KBM-7 (cell line): ENCODE measurements around the gene ZSCAN2.
A peak's percentile ranks its signal among the peaks of the same experiment; 100 is the strongest.
"Not testable (repeated sequence)": the region's sequence is repeated elsewhere in the genome, so short reads cannot be mapped to it uniquely, and the experiment has no call there.

Source experiments
- DNase-seq: peaks from one replicate; pipeline ENCODE4 v3.0.0-alpha.2; 2015
- in situ Hi-C: fragments of 300-500 bp; cut with MboI; formaldehyde crosslinking; loops from 2 replicates; pipeline ENCODE4 v1.14.3; 2020; ENCODE audit warnings: low sequenced_read_pairs, low pct_unique_long_range_greater_than_20kb, mixed read lengths

Gene ZSCAN2

DNA sequence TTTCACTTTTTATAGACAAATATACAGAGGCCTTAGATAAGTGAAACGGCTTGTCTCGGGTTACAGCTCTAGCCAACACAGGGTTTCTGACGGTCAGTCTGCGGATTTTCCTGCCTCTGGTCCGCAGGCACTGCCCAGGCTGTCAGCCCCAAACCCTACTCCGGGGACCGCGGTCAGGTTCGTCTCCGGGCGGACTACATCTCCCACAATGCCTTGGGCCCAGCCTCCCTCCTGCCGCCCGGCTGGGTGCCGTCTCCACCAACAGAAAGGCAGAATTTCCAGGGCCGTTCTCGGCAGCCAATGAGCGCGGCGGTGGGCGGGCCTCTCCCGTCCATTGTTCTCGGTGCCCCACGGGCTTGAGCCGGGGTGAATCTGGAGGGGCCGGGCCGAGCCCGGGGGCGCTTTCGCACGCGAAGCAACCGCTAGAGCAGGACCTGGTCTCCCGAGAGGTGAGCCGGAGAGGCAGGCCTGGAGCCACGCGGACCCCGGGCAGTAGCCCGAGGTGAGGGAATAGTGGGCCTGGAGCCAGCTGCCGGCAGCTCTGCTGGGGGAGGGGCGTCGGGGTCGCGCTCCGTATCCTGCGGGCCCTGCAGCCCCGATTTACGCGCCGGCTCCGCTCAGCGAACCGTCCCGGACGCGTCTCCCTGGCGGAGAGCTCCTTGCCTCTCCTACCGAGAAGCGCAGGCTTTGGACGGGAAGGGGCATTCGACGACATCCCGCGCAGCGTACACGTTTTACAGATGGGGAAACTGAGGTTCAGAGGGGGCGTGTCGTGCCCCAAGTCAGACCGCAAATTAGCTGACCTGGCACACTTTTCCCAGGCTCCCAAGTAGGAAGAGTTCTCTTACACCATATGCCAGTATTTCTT lies at the start of gene ZSCAN2:
Gene ZSCAN2 (plus strand): TSS at position 323 of the 868 bp plus-strand sequence. CDS start 2,919 bp downstream, outside the sequence.
- in situ Hi-C loops: no loop called here
- peak; percentile 99 for DNase-seq

DNA sequence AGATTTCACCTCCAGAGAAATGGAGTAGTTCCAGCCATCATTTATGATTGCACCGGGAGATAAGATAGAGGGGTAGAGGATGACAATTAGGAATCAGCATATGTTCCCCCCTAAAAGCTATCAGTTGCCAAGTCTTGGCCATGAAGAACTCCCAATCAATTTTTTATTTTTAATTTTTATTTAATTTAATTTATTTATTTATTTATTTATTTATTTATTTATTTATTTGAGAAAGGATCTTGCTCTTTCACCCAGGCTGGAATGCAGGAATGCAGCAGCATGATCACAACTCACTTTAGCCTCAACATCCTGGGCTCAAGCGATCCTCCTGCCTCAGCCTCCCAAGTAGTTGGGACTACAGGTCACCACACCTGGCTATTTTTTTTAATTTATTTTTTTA lies 49.2 kb upstream of the ZSCAN2 start:
- in situ Hi-C loops: not testable (repeated sequence)

DNA sequence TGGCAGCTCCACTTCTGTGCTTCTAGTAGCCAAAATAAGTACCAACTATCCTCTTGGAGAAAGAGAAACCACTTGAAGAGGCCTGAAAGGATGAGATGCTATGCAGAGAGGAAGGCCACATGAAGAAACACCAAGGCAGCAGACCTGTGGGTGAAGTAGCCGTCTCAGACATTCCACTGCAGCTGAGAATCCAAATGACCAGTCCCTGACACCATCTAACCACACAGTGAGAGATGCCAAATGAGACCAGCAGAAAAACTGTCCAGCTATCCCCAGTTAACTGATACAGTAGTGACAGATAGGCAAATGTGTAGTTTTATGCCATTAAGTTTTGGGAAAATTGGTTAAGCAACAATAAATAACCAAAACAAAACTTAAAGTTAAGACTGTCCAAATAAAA lies 47.9 kb upstream of the ZSCAN2 start:
- in situ Hi-C loops: no loop called here
- no peak for DNase-seq

More for the DNA sequence above, 49.2 kb upstream of the ZSCAN2 start:
- not testable (repeated sequence) for DNase-seq

DNA sequence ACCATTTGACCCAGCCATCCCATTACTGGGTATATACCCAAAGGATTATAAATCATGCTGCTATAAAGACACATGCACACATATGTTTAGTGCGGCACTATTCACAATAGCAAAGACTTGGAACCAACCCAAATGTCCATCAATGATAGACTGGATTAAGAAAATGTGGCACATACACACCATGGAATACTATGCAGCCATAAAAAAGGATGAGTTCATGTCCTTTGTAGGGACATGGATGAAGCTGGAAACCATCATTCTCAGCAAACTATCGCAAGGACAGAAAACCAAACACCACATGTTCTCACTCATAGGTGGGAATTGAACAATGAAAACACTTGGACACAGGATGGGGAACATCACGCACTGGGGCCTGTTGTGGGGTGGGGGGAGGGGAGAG lies 44.1 kb upstream of the ZSCAN2 start:
- DNase-seq, in situ Hi-C loops: not testable (repeated sequence)

DNA sequence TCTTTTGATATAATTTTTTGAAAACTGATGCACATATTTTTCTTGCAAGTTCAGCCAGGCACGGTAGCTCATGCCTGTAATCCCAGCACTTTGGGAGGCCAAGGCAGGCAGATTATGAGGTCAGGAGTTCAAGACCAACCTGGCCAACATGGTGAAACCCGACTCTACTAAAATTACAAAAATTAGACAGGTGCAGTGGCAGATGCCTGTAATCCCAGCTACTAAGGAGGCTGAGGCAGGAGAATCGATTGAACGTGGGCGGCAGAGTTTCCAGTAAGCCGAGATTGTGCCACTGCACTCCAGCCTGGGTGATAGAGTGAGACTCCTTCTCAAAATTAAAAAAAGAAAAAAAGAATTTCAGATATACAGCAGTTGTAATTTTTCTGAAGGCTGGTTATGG lies 32.8 kb upstream of the ZSCAN2 start:
- DNase-seq, in situ Hi-C loops: not testable (repeated sequence)

DNA sequence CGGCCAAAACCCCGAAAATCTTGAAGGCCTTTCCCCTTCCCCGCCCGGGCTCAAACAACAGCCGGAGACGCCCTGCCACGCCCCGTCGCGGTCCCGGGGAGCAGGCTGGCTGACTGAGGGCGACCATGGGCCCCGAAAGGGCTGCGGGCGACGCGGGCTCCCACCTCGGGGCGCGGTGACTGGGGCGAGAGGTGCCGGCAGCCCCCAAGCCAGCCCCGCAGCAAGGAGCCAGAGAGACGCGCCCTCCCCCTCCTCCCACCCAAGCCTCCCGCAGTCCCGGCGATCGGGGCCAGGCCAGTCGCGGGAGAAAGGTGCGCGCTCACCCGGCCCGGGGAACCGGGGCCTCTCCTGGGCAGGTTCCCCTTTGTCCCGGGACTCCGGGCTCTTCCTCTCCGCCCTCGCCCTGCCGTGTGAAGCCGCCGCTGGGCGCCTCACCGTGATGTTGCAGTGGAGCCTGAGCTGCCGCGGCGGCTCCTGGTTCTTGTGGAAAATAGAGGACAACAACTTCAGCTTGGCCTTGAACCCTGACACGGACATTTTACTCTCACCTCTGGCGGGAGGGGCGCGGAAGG lies 30.6 kb upstream of the ZSCAN2 start:
- DNase-seq: no peak
- in situ Hi-C loops: no loop called here

DNA sequence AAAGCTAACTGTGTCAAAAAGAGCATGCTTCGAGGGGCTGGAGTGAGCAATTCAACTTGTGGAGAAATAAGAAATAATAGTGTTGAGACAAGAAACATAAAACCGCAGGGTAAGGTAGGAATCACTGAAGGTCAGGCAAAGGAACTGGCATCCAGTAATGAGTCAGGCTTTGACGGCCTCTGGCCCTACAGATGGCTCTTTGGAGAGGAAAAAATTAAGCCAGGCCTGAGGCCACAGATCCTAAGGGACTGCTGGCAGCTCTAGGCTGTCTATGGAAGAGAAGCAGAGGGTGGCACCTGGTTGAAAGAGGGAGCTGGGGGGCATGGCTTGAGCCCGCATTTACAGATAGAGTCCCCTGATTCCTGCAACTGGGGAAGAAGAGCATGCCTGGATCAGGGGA lies 28.6 kb upstream of the ZSCAN2 start:
- in situ Hi-C loops: no loop called here
- no peak for DNase-seq

DNA sequence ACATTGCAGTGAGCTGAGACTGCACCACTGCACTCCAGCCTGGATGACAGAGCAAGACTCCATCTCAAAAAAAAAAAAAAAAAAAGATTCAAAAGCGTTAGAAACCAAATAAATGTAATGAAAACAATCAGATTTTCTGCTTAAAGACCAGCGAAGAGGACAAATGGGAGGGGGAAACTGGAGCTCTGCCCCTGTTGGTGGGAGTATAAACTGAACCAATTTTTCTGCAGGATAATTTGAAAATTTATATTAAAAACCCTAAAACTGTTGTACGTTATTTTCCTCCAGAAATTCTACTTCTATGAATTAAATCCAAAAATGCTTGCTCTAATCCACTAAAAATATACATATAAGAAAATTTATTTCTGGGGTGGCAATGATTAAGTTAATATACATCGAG lies 25.3 kb upstream of the ZSCAN2 start:
- in situ Hi-C loops: no loop called here
- no peak for DNase-seq

DNA sequence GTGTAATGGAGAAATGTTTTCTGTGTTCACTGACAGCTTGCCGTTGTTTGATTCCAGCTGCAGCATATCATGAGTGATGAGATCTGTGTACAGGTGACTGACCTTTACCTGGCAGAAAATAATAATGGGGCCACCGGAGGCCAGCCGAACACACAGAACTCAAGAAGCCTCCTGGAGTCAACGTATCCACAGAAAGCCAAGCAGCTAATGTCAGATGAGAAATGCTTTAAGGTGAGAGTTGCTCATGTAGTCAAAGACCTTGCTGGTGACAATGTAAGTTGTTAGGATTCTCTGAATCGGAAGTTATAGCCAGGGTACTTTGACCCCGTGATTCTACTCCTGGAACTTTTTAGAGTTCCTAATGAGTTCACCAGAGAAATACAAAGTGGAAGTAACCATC lies 22.9 kb upstream of the ZSCAN2 start:
- DNase-seq, in situ Hi-C loops: not testable (repeated sequence)

DNA sequence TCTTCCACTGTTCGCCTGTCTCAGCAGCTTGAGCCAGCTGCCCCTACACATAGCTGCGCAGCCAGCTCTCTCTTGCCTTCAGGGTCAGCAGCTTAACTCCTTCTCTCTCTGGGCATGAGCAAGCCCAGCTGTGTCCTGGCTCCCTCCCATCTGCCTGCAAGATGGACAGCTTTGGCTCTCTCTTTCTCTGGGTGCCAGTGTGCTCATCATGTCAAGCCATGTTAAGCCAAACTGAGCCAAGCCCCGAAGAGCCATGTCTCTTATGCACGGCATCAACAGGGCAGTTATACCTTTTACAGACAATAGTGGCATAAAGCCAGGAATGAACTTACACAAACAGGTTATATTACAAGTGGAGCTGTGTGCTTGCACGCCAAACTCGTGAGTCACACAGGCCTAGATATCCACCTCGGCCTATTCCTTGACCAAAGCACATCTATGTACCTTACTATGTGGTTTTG lies 21.5 kb upstream of the ZSCAN2 start:
- in situ Hi-C loops, DNase-seq: not testable (repeated sequence)

DNA sequence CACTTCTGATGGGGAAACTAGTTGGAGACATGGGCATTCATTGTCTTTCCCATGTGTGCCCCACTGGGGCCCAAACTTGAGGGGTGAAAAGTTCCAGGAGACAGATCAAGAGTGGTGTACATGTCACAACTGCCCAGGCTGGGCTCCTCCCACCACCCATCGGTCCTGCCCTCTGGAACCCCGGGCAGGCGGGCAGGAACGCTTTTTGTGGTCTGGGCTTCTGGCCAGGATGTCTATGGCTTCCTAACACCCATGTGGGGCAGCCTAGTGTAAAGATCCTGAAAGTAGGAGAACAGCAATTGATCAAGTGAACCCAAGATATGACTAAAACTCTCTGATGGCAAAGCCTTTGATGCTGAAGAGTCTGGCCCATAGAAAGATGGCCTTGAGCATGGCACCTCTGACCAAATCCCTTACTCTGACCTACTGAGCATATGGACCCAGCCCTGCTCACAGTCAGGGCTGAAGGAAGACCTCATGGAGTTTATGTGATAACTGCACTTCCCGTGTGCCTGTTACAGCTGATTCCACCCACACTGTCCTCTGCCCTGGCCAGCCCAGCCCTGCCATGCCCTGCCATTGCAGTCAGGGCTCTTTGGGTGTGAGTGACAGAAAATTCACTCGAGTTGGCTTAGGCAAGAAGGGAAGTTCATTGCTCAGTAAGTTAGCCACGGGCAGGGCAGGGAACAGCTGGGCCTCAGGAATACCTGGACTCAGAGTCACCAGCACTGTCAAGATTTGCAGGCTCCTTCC lies 19.0 kb upstream of the ZSCAN2 start:
- in situ Hi-C loops, DNase-seq: not testable (repeated sequence)

DNA sequence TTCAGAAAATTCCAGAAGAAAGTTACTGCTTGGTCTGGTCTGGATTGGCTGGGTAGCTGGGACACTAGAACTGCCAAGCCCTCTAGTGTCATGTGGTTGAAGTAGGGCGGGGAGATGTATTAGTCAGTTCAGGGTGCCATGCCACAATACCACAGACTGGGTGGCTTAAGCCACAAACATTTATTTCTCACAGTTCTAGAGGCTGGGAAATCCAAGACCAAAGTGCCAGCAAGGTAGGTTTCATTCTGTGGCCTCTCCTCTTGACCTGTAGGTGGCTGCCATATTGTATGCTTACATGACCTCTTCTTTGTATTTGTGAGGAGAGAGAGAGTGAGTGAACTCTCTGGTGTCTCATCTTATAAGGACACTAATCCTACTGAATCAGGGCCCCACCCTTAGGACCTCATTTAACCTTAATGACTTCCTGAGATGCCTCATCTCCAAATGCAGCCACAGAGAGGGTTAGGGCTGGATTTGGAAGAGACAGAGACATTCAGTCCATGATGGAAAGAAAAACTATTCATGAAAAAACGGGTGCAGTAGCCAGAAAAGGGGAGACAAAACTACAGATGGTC lies 18.1 kb upstream of the ZSCAN2 start:
- in situ Hi-C loops: no loop called here
- DNase-seq: no peak

DNA sequence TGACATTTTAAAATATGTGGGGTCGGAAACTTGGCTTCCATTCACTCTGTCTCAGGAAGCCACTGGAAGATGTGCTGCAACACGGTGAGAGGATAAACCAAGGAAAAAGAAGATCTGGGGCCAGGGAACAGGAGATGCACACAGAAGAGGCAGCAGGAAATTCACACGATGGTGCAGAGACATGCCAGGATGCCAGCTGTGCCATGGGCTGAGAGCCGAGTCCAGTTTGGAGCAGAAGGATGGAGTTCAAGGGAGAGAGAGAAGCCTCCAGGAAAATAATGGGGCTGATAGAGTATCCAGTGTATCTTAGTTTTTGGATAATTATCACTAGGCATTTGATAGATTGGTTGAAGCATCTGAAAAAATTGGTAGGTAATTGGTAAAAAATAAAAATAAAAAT lies 16.9 kb upstream of the ZSCAN2 start:
- in situ Hi-C loops: not testable (repeated sequence)

DNA sequence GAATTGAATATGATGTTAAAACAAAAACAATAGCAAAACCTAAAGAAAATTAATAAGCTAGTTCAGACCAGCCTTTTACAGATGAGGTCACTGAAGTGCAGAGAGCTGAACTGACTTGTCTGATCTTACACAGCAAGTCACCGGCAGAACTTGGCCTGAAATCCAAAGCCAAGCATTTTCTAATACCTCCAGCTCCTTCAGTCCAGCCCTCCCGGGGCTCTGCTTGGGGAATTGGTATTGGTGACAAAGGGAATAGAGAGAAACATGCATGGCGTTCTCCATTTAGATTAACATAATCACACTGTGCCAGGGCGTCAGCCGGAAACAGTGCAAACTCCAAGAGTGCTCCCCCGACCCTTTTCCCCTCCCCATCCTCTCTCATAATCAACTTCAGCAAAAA lies 14.1 kb upstream of the ZSCAN2 start:
- in situ Hi-C loops: no loop called here
- DNase-seq: no peak

More for the DNA sequence above, 16.9 kb upstream of the ZSCAN2 start:
- not testable (repeated sequence) for DNase-seq

DNA sequence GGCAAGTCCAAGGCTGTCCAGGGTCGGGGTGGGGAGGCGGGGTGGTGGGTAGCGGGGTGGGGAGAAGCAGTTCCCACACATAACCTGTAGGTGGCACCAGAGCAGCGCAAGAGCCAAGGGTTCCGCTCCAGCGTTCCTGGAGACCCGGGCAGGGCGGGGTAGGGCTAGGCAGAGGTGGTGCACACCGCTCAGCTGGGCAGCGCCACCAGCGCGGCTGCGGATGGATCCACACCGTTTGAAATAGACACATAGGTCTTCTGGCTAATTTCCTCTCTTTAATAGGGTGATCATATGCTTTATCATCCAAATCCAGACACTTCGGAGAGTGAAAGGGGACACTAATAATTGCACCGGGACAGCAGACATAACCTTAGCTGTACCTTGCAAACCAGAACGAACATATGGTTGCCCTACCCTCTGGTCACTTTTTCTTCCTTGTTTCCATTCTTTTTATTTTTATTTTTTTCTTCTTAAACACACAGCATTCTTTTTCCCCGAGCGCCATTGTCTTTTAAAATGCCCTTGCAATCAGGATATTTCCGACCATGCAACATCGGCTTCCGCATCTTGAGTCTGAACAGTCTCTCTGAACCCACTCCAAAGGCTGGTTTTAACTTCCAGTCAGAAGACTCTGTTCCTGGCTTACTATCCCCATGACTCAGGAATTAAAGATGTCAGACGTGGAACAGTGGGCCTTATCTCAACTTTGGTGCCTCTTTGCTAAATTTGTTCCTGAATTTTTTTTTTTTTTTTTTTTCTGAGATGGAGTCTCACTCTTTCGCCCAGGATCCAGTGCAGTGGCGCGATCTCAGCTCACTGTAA lies 12.5 kb upstream of the ZSCAN2 start:
- peak; percentile 94 for DNase-seq
- in situ Hi-C loops: no loop called here

DNA sequence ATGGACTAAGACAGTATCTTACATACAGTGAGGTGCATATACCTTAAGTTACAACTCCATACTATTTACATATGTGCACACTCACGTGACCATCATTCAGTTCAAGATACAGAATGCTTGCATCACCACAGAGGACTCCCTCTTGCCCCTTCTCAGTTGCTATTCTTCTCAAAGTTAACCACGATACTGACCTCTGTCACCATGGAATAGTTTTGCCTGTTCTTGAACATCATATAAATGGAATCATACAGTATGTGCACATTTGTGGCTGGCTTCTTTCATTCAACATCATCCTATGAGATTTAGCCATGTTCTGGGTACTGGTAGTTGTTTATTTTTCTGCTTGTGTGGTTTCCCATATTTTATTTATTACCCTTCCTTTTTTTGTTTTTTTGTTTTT lies 10.4 kb upstream of the ZSCAN2 start:
- in situ Hi-C loops: no loop called here
- DNase-seq: no peak

DNA sequence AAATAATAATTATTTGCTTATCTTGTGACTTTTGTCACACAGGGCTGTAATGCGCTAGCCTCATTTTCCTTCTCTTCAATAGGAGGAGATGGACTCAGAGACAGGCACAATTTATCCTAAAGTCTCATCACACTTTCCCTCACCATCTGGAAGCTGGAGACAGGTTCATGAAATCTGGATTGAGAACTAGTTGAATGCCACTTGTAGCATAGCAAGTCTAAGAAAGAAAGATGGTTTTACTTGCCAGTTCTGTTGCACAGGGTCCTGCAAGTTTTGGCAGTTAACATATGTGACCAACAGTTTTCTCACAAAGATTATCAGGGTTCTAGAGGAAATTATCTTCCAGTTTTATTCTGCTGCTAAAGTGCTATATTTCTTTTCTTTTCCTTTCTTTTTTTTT lies 9.0 kb upstream of the ZSCAN2 start:
- no peak for DNase-seq
- in situ Hi-C loops: no loop called here

DNA sequence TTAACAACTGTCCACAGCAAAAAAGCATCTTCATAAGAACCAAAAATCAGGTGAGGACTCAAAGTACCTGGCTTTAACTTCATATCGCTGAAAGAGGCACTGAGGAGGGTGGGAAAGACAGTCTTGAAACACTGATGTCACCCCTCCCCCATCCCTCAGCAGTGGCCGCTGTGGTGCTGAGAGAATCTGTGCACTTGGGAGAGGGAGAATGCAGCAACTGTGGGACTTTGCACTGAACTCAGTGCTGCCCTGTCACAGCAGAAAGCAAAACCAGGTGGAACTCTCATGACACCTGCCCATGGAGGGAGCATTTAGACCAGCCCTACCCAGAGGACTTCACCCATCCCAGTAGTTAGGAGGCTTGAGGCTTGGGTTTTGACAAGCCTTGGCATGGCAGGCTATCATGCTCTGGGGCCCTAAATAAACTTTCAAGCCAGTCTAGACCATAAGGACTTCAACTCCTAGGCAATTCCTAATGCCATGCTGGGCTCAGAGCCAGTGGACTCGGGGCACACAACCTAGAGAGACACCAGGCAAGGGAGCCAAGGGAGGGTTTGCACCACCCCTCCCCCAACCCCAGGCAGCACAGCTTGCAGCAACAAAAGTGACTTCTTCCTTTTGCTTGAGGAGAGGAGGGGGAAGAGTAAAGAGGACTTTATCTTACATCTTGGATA lies 6.1 kb upstream of the ZSCAN2 start:
- DNase-seq: peak; percentile 33
- in situ Hi-C loops: no loop called here
